H1 (cell line): ENCODE measurements around the gene NOTUM. TPM values are rescaled to one million over a fixed set of nuclear protein-coding genes. Genes with fewer than 3 reads are reported as not detected.

Experiments
- CTCF ChIA-PET: fragments of 300-600 bp; sonication (Branson Sonifier 250); formaldehyde crosslinking; loops from one replicate; lab custom pipeline; 2021; ENCODE audit not compliant: partially characterized antibody; lab: Charles Lee
- POLR2A ChIA-PET: fragments of 300-600 bp; sonication (Branson Sonifier 250); formaldehyde crosslinking; loops from one replicate; lab custom pipeline; 2021; ENCODE audit warnings: inconsistent platforms; ENCODE audit not compliant: partially characterized antibody; lab: Charles Lee
- DNase-seq, 2 experiments: peaks; one replicate each; pipeline versions ENCODE4 v3.0.0 to v3.0.0-alpha.2; 2010 to 2022; ENCODE audit warnings: low spot score in 2 of 2, low read depth in 1 of 2, mixed read lengths in 1 of 2
- FAIRE-seq: peaks from 2 replicates; lab custom pipeline; 2011; peaks lifted over from hg19 to GRCh38; lab: Jason Lieb, UNC
- H2AFZ ChIP-seq: 2 replicates; pipeline ENCODE4 v1.8.1; 2012; ENCODE audit warnings: low read length, inconsistent platforms
- H2AK5ac ChIP-seq: 2 replicates; pipeline ENCODE4 v1.6.1; 2013; ENCODE audit warnings: low read depth, low read length
- H2BK120ac ChIP-seq: replicated peaks from 2 replicates; pipeline ENCODE3; 2013; ENCODE audit warnings: low read depth, low read length, inconsistent platforms
- H2BK12ac ChIP-seq: 2 replicates; pipeline ENCODE4 v1.6.1; 2013; ENCODE audit warnings: low read depth, low read length
- H2BK15ac ChIP-seq: 2 replicates; pipeline ENCODE4 v1.6.1; 2013; ENCODE audit warnings: low read length
- H2BK20ac ChIP-seq: 2 replicates; pipeline ENCODE4 v1.6.1; 2013; ENCODE audit warnings: low read length
- H2BK5ac ChIP-seq: 2 replicates; pipeline ENCODE4 v1.6.1; 2013; ENCODE audit warnings: low read depth, low read length
- H3K14ac ChIP-seq: 2 replicates; pipeline ENCODE4 v1.6.1; 2013; ENCODE audit warnings: inconsistent platforms; ENCODE audit not compliant: insufficient read length
- H3K18ac ChIP-seq: 2 replicates; pipeline ENCODE4 v1.6.1; 2013; ENCODE audit warnings: low read length; ENCODE audit errors: extremely low read depth
- H3K23ac ChIP-seq: 2 replicates; pipeline ENCODE4 v1.6.1; 2013; ENCODE audit warnings: inconsistent platforms; ENCODE audit not compliant: insufficient read length
- H3K23me2 ChIP-seq: 2 replicates; pipeline ENCODE4 v1.6.1; 2013; ENCODE audit warnings: low read depth, low read length
- H3K27ac ChIP-seq: 2 replicates; pipeline ENCODE4 v1.6.1; 2011; ENCODE audit warnings: low read depth, low read length, inconsistent platforms
- H3K27me3 ChIP-seq, 4 experiments: replicated peaks in 1 of 4; 1 replicate in 1 of 4; 2 replicates in 3 of 4; pipeline versions ENCODE4 v1.6.1 to v1.8.1; 2011 to 2013; ENCODE audit warnings: low read length in 3 of 4, mild to moderate bottlenecking in 3 of 4, inconsistent platforms in 2 of 4, mixed read lengths in 2 of 4, moderate library complexity in 1 of 4; ENCODE audit not compliant: control insufficient read depth in 3 of 4, insufficient read depth in 3 of 4; ENCODE audit errors: extremely low read depth in 1 of 4
- H3K36me3 ChIP-seq, 4 experiments: 2 replicates each; pipeline versions ENCODE4 v1.6.1 to v1.8.1; 2011 to 2013; ENCODE audit warnings: mild to moderate bottlenecking in 4 of 4, low read length in 3 of 4, moderate library complexity in 2 of 4, control low read depth in 1 of 4, inconsistent platforms in 1 of 4; ENCODE audit not compliant: insufficient read depth in 4 of 4, control insufficient read depth in 2 of 4
- H3K4ac ChIP-seq: replicated peaks from 2 replicates; pipeline ENCODE3; 2013; ENCODE audit warnings: low read length, low read depth, mixed read lengths, inconsistent platforms; ENCODE audit not compliant: insufficient read length
- H3K4me1 ChIP-seq, 4 experiments: replicated peaks in 1 of 4; 1 replicate in 1 of 4; 2 replicates in 3 of 4; pipeline versions ENCODE4 v1.6.1 to v1.8.1; 2011 to 2013; ENCODE audit warnings: low read length in 3 of 4, inconsistent platforms in 2 of 4, mixed read lengths in 1 of 4; ENCODE audit not compliant: insufficient read depth in 4 of 4, control insufficient read depth in 3 of 4
- H3K4me2 ChIP-seq, 2 experiments: 2 replicates each; pipeline versions ENCODE4 v1.6.1 to v1.8.1; 2011 to 2013; ENCODE audit warnings: low read depth in 2 of 2, low read length in 2 of 2, control low read depth in 1 of 2, inconsistent platforms in 1 of 2, mild to moderate bottlenecking in 1 of 2; ENCODE audit not compliant: insufficient read depth in 1 of 2
- H3K4me3 ChIP-seq, 4 experiments: fragments of 200-600, 300-600 bp in 1 of 4; sonication (generic), shearing (Covaris generic), sonication (Bioruptor Twin) in 1 of 4; 2 replicates each; pipeline versions ENCODE4 v1.5.1 to v1.8.1; 2011 to 2016; ENCODE audit warnings: low read length in 4 of 4, low read depth in 3 of 4, control low read depth in 2 of 4, inconsistent platforms in 2 of 4, mild to moderate bottlenecking in 2 of 4, mixed read lengths in 1 of 4, moderate library complexity in 1 of 4; ENCODE audit not compliant: insufficient read depth in 2 of 4; ENCODE audit errors: extremely low read depth in 1 of 4
- H3K56ac ChIP-seq: replicated peaks from 2 replicates; pipeline ENCODE3; 2013; ENCODE audit warnings: low read depth, mild to moderate bottlenecking, mixed read lengths, low read length, inconsistent platforms; ENCODE audit not compliant: insufficient read length
- H3K79me1 ChIP-seq: 2 replicates; pipeline ENCODE4 v1.6.1; 2013; ENCODE audit warnings: low read depth, low read length, control low read depth
- H3K79me2 ChIP-seq, 2 experiments: 2 replicates each; pipeline versions ENCODE4 v1.6.1 to v1.8.1; 2012 to 2013; ENCODE audit warnings: low read length in 2 of 2, mild to moderate bottlenecking in 2 of 2, inconsistent platforms in 1 of 2; ENCODE audit not compliant: insufficient read depth in 2 of 2, control insufficient read depth in 1 of 2
- H3K9ac ChIP-seq, 4 experiments: replicated peaks in 1 of 4; 1 replicate in 1 of 4; 2 replicates in 3 of 4; pipeline versions ENCODE4 v1.6.1 to v1.8.1; 2011 to 2013; ENCODE audit warnings: low read depth in 3 of 4, low read length in 3 of 4, control low read depth in 2 of 4, mild to moderate bottlenecking in 2 of 4, moderate library complexity in 2 of 4, inconsistent platforms in 1 of 4; ENCODE audit errors: extremely low read depth in 1 of 4
- H3K9me3 ChIP-seq, 2 experiments: 2 replicates each; pipeline versions ENCODE4 v1.6.1 to v1.8.1; 2012 to 2013; ENCODE audit warnings: mild to moderate bottlenecking in 2 of 2, moderate library complexity in 2 of 2, control low read depth in 1 of 2, inconsistent platforms in 1 of 2, low read depth in 1 of 2, low read length in 1 of 2, mixed read lengths in 1 of 2; ENCODE audit not compliant: insufficient read depth in 2 of 2
- H4K20me1 ChIP-seq, 2 experiments: replicated peaks in 1 of 2; 2 replicates each; pipeline versions ENCODE3 to v1.8.1; 2011 to 2013; ENCODE audit warnings: inconsistent platforms in 2 of 2, low read length in 2 of 2, mild to moderate bottlenecking in 1 of 2; ENCODE audit not compliant: insufficient read depth in 2 of 2, control insufficient read depth in 1 of 2
- H4K5ac ChIP-seq: 2 replicates; pipeline ENCODE4 v1.6.1; 2013; ENCODE audit warnings: low read length, low read depth, mixed read lengths, inconsistent platforms; ENCODE audit not compliant: insufficient read length
- H4K8ac ChIP-seq: 2 replicates; pipeline ENCODE4 v1.8.0; 2013; ENCODE audit warnings: mild to moderate bottlenecking, moderate library complexity, low read length, inconsistent platforms; ENCODE audit not compliant: insufficient read depth; ENCODE audit errors: extremely low read depth
- H4K91ac ChIP-seq: replicated peaks from 2 replicates; pipeline ENCODE3; 2013; ENCODE audit warnings: low read length, mixed read lengths, inconsistent platforms; ENCODE audit not compliant: insufficient read length
- HDAC2 ChIP-seq, 2 experiments: fragments of 300-600 bp in 1 of 2; sonication (generic) in 1 of 2; IDR thresholded peaks; 2 replicates each; pipeline ENCODE4 v1.6.1; 2011 to 2012; ENCODE audit warnings: low read depth in 2 of 2, low read length in 2 of 2, mild to moderate bottlenecking in 2 of 2, moderate library complexity in 2 of 2, borderline replicate concordance in 1 of 2, inconsistent platforms in 1 of 2
- POU5F1 ChIP-seq: IDR thresholded peaks from 2 replicates; pipeline ENCODE4 v1.6.1; 2011; ENCODE audit warnings: low read depth, mild to moderate bottlenecking, low read length, moderate library complexity
- RNF2 ChIP-seq: fragments of 200-900, 300-1000 bp; sonication (generic); IDR thresholded peaks from 2 replicates; pipeline ENCODE4 v1.7.1; 2016; ENCODE audit warnings: borderline replicate concordance, low read depth, mild to moderate bottlenecking, antibody characterized with exemption, low read length; ENCODE audit not compliant: poor library complexity, severe bottlenecking; ENCODE audit errors: missing control alignments
- WGBS, 2 experiments: shearing (Covaris generic) in 1 of 2; methylation state at CpG; one replicate each; pipeline versions ENCODE4 v1.1.6 to v1.1.7; 2013 to 2015; ENCODE audit warnings: low lambda C conversion rate in 2 of 2, mixed read lengths in 2 of 2, inconsistent platforms in 1 of 2, low coverage in 1 of 2, missing lambda C conversion rate in 1 of 2; ENCODE audit not compliant: insufficient replicate concordance in 2 of 2, insufficient coverage in 1 of 2, insufficient read length in 1 of 2; ENCODE audit errors: extremely low coverage in 1 of 2, missing lambda C conversion rate in 1 of 2; 5-methylcytosine and 5-hydroxymethylcytosine counted together
- polyA plus RNA-seq, 7 experiments: library from polyadenylated mRNA; depleted of rRNA in 3 of 7; stranded (reverse) in 5 of 7; unstranded in 2 of 7; fragments of >200 nt in 5 of 7; fragments of 200-250 nt in 2 of 7; gene quantifications; 1 replicate in 5 of 7; 2 replicates in 1 of 7; 4 replicates in 1 of 7; pipeline versions ENCODE4 v1.2.1 to v1.2.3, GENCODE V29; 2011 to 2013; ENCODE audit warnings: missing spikeins in 2 of 7, mixed read lengths in 2 of 7
- total RNA-seq: library from RNA; stranded (reverse); fragmentation: NEBNext Ultra II Directional; extraction: Animal tissue kit (Norgen Biotek cat#: 25700); gene quantifications from 2 replicates; pipeline ENCODE4 v1.2.1, GENCODE V29; 2021

Gene NOTUM
- total and polyA plus RNA-seq, 2 of the 8 experiments (the other 6 are each of a cell fraction or from before 2014, with no cell fraction given): 0.45 to 0.76 TPM

GRCh38 chr17:81983639-81984373 is 22.8 kb upstream of the NOTUM start:
- FAIRE-seq (no peak), DNase-seq (no peak)
- WGBS, 2 experiments: 98% methylated on average over 24 of the region's 26 CpGs; no CpG with 5 or more reads in 1 of the 2 experiments
- Histone ChIP-seq H2BK12ac (no peak overlapping the region), H2BK120ac (no peak overlapping the region), H3K36me3 (peaks cover 2 to 25% (median 16%) of the 10 kb centered on the region in 4 experiments; a peak in 6 of 8 replicates), H4K20me1 (peaks cover 0 to 8% of the 10 kb centered on the region in 2 experiments), H4K5ac (no peak overlapping the region), H2BK15ac (no peak overlapping the region), H2BK5ac (no peak overlapping the region), H3K79me1 (peaks cover 3% of the 10 kb centered on the region; the same call in 1 of the 2 replicates), H3K4me3 (no peak overlapping the region), H3K4me1 (no peaks in the 10 kb centered on the region), H4K91ac (no peak overlapping the region), H4K8ac (no peak overlapping the region), H2AK5ac (no peak overlapping the region), H3K23ac (no peak overlapping the region), H3K56ac (no peak overlapping the region), H3K9me3 (no peaks in the 10 kb centered on the region), H3K14ac (no peak overlapping the region), H2AFZ (no peak overlapping the region), H3K4ac (no peak overlapping the region), H3K4me2 (no peak overlapping the region), H3K9ac (no peak overlapping the region), H2BK20ac (no peak overlapping the region), H3K27me3 (no peaks in the 10 kb centered on the region), H3K79me2 (0 out of 4 replicates have a peak, but pooled peaks cover 0 to under 1% of the 10 kb centered on the region in 2 experiments), H3K27ac (no peak overlapping the region), H3K23me2 (peaks cover 2% of the 10 kb centered on the region; the same call in 1 of the 2 replicates), H3K18ac (no peak overlapping the region)
- ChIA-PET POLR2A (interaction anchor here (0.7 to 1.4 kb wide), 3 partner anchors 14 to 280 kb away, joined by 4 read pairs; partner anchors contain the start of gene MRPL12), CTCF (interaction anchor here (0.6 to 3.2 kb wide), 6 partner anchors 10 to 94 kb away, joined by 3 to 12 read pairs (median 4); no protein-coding TSS in a partner anchor)
- no peak for TF ChIP-seq RNF2
- TF ChIP-seq POU5F1: no peak
- TF ChIP-seq HDAC2 (IDR thresholded peaks at IDR 0.05; ENCODE audit: borderline replicate concordance in 1 of 2, low read depth in 2 of 2, low read length in 2 of 2): no peak
